Inflammatory macrophage treated with lipopolysaccharide for 1 hour (primary cell): Measurements from ENCODE around the gene ENTPD2.
A peak's percentile ranks its signal among the peaks of the same experiment; 100 is the strongest.

ENCODE experiments used
- DNase-seq, 2 donors: peaks; one replicate each; pipeline ENCODE4 v3.0.0-alpha.2; 2020 to 2022

Gene ENTPD2

GRCh38 chr9:137028263-137029057 lies 25.4 kb downstream of the ENTPD2 start:
- peak; percentile 36 to 50 for DNase-seq

GRCh38 chr9:137027369-137028262 lies 26.2 kb downstream of the ENTPD2 start, which contains the start of gene ABCA2:
TSS of gene ABCA2 (minus strand) at chr9:137028237. CDS start at chr9:137028140, 97 bp downstream.
- DNase-seq = no peak

- DNase-seq = no peak
Observed at GRCh38 chr9:137026828-137027227, 27.0 kb downstream of the ENTPD2 start.

GRCh38 chr9:137026384-137026783 lies 27.5 kb downstream of the ENTPD2 start:
- no peak for DNase-seq

- no peak for DNase-seq
Observed at GRCh38 chr9:137025517-137025966, 28.3 kb downstream of the ENTPD2 start.

- no peak for DNase-seq
Observed at GRCh38 chr9:137023583-137023991, 30.3 kb downstream of the ENTPD2 start.

DNA sequence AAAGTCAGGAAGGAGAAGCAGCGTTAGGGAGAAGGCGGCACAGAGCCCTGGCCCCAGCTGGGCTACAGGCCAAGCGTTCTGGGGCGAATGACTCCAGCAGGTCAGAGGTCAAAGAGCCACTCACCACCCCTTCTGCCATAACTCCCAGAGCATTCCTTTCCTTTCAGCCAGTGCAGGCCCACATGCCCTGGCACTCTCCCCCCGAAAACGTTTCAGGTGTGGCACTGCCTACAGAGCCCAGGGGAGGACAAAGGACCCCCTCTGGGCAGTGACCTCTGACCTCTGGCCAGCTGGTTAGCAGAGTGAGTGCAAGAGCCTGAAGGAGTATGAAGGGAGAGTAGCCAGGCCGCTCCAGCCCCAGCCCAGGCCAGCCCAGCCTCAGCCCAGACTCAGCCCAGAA lies 30.7 kb downstream of the ENTPD2 start:
- DNase-seq = no peak

GRCh38 chr9:137022662-137023008 lies 31.2 kb downstream of the ENTPD2 start:
- DNase-seq = no peak

GRCh38 chr9:137021979-137022661 lies 31.7 kb downstream of the ENTPD2 start:
- peak; percentile 70 to 89 for DNase-seq

- no peak for DNase-seq
Observed at GRCh38 chr9:137021568-137021978, 32.3 kb downstream of the ENTPD2 start.

GRCh38 chr9:137020771-137021567 lies 32.9 kb downstream of the ENTPD2 start:
- no peak for DNase-seq

GRCh38 chr9:137019891-137020683 lies 33.8 kb downstream of the ENTPD2 start:
- no peak for DNase-seq

DNA sequence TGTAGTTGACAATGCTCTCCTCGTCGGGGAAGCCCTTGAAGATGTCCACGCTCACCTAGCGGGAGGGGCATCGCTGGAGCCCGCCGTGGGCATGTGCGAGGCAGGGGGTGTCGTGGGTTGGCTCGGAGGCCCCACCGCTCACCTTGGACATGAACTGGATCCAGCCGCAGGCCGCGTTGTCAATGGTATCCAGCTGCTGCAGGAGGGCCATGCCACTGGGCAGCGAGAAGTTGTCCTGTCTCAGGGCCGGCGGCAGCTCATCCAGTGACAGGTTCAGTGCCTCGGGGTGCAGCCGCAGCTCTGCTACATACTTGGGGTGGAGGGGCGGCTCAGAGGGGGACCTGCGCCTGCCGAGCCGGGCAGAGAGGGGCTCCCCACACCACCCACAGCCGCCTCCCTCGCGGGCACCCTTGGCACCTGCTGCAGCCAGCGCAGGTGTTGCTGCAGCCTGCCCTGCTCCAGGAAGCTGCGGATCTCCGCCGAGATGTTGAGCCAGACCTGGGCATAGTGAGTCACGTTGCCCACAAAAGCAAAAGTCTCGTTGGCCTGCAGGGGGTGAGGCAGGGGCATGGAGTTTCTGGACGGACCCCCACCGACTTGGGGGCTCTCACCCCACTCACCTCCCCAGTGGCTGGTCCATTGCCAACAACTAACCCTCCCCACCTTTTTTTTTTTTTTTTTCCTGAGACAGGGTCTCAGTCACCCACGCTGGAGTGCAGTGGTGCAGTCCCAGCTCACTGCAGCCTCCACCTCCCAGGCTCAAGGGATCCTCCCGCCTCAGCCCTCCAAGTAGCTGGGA lies 34.9 kb downstream of the ENTPD2 start:
- DNase-seq = no peak

GRCh38 chr9:137017791-137018497 lies 35.9 kb downstream of the ENTPD2 start:
- no peak for DNase-seq

- no peak for DNase-seq
Observed at GRCh38 chr9:137017071-137017470, 36.8 kb downstream of the ENTPD2 start.

GRCh38 chr9:137016436-137016835 lies 37.4 kb downstream of the ENTPD2 start:
- no peak for DNase-seq

DNA sequence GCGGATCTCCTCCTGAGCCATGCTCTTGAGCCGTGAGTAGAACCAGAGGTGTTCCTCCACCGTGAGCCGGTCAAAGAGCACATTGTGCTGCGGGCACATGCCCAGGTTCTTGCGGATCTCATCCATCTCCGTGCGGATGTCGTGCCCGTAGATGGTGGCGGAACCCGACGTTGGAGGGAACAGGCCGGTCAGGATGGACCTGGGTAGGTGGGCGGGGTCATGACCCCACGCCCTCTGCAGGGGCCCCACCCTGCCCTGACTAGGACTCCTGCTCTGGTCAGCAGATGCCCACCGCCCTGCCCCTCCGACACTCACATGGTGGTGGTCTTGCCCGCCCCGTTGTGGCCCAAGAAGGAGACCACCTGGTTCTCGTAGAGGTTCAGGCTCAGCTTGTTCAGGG lies 37.9 kb downstream of the ENTPD2 start:
- DNase-seq = no peak

DNA sequence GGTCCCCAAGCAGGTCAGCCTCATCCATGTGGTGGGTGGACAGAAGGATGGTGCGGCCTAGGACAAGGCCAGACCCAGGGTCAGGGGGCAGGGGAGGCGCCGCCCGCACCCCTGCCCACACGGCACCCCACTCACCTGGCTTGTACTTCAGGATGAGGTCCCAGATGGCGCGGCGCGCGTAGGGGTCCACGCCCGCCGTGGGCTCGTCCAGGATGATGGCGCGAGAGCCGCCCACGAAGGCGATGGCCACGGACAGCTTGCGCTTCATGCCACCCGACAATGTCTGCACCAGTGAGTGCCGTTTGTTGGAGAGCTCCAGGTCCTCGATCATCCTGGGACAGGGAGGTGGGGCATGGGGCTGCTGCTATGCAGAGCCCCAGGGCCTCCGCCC lies 38.3 kb downstream of the ENTPD2 start:
- no peak for DNase-seq

DNA sequence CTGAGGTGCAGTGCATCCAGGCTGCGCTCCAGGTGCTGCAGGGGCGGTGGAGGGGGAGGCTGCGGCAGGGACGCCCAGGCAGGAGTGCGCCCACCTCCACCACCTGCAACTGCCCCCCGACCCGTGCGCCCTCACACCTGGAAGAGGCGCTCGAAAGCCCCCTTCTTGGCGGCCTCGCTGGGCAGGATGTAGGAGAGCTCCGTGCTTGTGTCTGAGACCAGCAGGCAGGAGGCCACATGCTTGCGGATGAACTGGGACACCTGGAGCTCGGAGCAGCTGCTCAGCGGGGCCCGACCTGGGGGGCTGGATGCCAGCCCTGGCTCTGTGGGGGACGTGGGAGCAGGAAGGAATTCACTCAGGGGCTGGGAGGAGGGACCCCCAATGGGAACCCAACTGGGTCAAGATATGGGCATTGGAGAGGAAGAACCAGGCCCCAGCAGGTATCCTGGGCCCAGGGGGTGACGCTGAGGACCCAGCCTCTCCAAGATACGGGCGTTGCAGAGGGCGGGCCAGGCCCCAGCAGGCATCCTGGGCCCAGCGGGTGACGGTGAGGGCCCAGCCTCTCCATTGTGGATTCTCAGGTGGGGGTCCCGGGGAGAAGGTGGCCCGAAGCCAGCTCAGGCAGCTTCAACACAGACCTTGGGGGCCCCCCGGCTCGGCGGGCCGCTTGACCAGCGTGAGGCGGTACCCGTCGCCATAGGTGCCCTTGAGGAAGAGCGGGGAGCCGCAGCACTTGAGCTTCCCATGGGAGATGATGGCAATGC lies 38.9 kb downstream of the ENTPD2 start:
- DNase-seq = no peak
